ENCODE measurements around the gene PLEK2. TPM values are rescaled to one million over a fixed set of nuclear protein-coding genes. Genes with fewer than 3 reads are reported as not detected.

PLEK2 gene
- total and polyA plus RNA-seq, 2 experiments from 2014 or later = 1.0 to 2.2 TPM

DNA sequence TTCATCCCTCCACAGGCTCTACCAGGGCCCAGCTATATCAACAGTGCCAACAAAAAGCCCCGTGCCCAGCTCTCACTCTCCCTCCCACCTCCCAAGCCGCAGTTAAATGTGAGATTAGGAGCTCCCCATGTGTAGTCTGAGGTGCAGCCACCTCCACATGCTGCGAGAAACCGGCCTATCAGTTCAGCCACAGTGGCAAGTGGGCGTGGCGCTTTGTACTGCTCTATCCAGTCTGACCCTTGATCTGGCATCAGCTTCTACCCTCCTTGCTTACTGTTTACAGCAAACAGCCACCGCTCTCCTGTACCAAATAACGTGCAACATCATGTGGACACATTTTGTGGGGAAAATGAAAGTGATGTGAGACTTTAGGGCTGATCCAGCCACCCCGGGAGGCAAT, 1.7 kb downstream of the PLEK2 start:
- Histone ChIP-seq H3K9me2 (ENCODE audit: insufficient read depth) (no peaks in the 10 kb centered on the region), H3K27ac (ENCODE audit: low read depth) (no peak overlapping the region), H3K4me1 (ENCODE audit: insufficient read depth) (peaks cover 6% of the 10 kb centered on the region; the same call in 1 of the 2 replicates), H4K20me1 (replicated peaks; ENCODE audit: insufficient read depth) (no peaks in the 10 kb centered on the region), H3F3A (replicated peaks; ENCODE audit: low read depth) (no peaks in the 10 kb centered on the region), H3K4me3 (no peak overlapping the region), H3K4me2 (no peak overlapping the region), H3K79me2 (replicated peaks; ENCODE audit: insufficient read depth) (no peaks in the 10 kb centered on the region), H2AFZ (0 out of 2 replicates have a peak overlapping the region, but pooled peaks have one; percentile 47), H3K36me3 (ENCODE audit: insufficient read depth) (no peaks in the 10 kb centered on the region), H3K27me3 (ENCODE audit: insufficient read depth) (peaks cover 37% of the 10 kb centered on the region)
- Mint-ChIP-seq H3K9me3 (no peaks in the 10 kb centered on the region), H3K4me3 (no peak overlapping the region), H3K27me3 (ENCODE audit: insufficient read depth, low read depth, poor library complexity) (peaks cover 29% of the 10 kb centered on the region), H3K4me1 (peaks cover 16% of the 10 kb centered on the region), H3K36me3 (ENCODE audit: low read depth) (no peaks in the 10 kb centered on the region), H3K27ac (no peak overlapping the region)
- ATAC-seq (peak; percentile 18), DNase-seq (ENCODE audit: low spot score) (no peak)
- TF ChIP-seq STAT1 (IDR thresholded peaks at IDR 0.05; ENCODE audit: unreplicated experiment) (no peak), EZH2 (IDR thresholded peaks at IDR 0.05; ENCODE audit: low read depth, unreplicated experiment) (no peak), ZNF331 (CRISPR knock-in tag; IDR thresholded peaks at IDR 0.05; ENCODE audit: low read depth) (no peak), ZNF114 (CRISPR knock-in tag; IDR thresholded peaks at IDR 0.05) (no peak), POLR2AphosphoS5 (IDR thresholded peaks at IDR 0.05; ENCODE audit: low read depth) (no peak), EZH2phosphoT487 (IDR thresholded peaks at IDR 0.05; ENCODE audit: unreplicated experiment) (no peak)
- TF ChIP-seq, protein P1, sequence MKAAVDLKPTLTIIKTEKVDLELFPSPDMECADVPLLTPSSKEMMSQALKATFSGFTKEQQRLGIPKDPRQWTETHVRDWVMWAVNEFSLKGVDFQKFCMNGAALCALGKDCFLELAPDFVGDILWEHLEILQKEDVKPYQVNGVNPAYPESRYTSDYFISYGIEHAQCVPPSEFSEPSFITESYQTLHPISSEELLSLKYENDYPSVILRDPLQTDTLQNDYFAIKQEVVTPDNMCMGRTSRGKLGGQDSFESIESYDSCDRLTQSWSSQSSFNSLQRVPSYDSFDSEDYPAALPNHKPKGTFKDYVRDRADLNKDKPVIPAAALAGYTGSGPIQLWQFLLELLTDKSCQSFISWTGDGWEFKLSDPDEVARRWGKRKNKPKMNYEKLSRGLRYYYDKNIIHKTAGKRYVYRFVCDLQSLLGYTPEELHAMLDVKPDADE (IDR thresholded peaks at IDR 0.05) = no peak

GRCh38 chr14:67409461-67409860, 2.5 kb downstream of the PLEK2 start:
- Histone ChIP-seq H3K4me2 (no peak overlapping the region), H3K4me1 (ENCODE audit: insufficient read depth) (peaks cover 6% of the 10 kb centered on the region; the same call in 1 of the 2 replicates), H4K20me1 (replicated peaks; ENCODE audit: insufficient read depth) (no peaks in the 10 kb centered on the region), H3K27ac (ENCODE audit: low read depth) (no peak overlapping the region), H3K27me3 (ENCODE audit: insufficient read depth) (peaks cover 37% of the 10 kb centered on the region), H3F3A (replicated peaks; ENCODE audit: low read depth) (no peaks in the 10 kb centered on the region), H3K4me3 (no peak overlapping the region), H3K36me3 (ENCODE audit: insufficient read depth) (no peaks in the 10 kb centered on the region), H3K79me2 (replicated peaks; ENCODE audit: insufficient read depth) (no peaks in the 10 kb centered on the region), H3K9me2 (ENCODE audit: insufficient read depth) (no peaks in the 10 kb centered on the region), H2AFZ (no peak overlapping the region)
- Mint-ChIP-seq H3K4me3 (no peak overlapping the region; the same call in 2 of the 3 replicates), H3K4me1 (peaks cover 16% of the 10 kb centered on the region), H3K27me3 (ENCODE audit: insufficient read depth, low read depth, poor library complexity) (peaks cover 29% of the 10 kb centered on the region), H3K9me3 (no peaks in the 10 kb centered on the region), H3K36me3 (ENCODE audit: low read depth) (no peaks in the 10 kb centered on the region), H3K27ac (no peak overlapping the region)
- ATAC-seq (no peak), DNase-seq (ENCODE audit: low spot score) (no peak)
- TF ChIP-seq ZNF331 (CRISPR knock-in tag; IDR thresholded peaks at IDR 0.05; ENCODE audit: low read depth) = no peak
- TF ChIP-seq, protein P1 (IDR thresholded peaks at IDR 0.05) = no peak
- TF ChIP-seq ZNF114 (CRISPR knock-in tag; IDR thresholded peaks at IDR 0.05) = no peak
- TF ChIP-seq, protein P2, sequence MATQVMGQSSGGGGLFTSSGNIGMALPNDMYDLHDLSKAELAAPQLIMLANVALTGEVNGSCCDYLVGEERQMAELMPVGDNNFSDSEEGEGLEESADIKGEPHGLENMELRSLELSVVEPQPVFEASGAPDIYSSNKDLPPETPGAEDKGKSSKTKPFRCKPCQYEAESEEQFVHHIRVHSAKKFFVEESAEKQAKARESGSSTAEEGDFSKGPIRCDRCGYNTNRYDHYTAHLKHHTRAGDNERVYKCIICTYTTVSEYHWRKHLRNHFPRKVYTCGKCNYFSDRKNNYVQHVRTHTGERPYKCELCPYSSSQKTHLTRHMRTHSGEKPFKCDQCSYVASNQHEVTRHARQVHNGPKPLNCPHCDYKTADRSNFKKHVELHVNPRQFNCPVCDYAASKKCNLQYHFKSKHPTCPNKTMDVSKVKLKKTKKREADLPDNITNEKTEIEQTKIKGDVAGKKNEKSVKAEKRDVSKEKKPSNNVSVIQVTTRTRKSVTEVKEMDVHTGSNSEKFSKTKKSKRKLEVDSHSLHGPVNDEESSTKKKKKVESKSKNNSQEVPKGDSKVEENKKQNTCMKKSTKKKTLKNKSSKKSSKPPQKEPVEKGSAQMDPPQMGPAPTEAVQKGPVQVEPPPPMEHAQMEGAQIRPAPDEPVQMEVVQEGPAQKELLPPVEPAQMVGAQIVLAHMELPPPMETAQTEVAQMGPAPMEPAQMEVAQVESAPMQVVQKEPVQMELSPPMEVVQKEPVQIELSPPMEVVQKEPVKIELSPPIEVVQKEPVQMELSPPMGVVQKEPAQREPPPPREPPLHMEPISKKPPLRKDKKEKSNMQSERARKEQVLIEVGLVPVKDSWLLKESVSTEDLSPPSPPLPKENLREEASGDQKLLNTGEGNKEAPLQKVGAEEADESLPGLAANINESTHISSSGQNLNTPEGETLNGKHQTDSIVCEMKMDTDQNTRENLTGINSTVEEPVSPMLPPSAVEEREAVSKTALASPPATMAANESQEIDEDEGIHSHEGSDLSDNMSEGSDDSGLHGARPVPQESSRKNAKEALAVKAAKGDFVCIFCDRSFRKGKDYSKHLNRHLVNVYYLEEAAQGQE (IDR thresholded peaks at IDR 0.05; ENCODE audit: unreplicated experiment) = no peak
- no peak for TF ChIP-seq JUNB (IDR thresholded peaks at IDR 0.05; ENCODE audit: unreplicated experiment)
- no peak for TF ChIP-seq ZNF462 (CRISPR knock-in tag; IDR thresholded peaks at IDR 0.05)
- TF ChIP-seq EZH2phosphoT487 (IDR thresholded peaks at IDR 0.05; ENCODE audit: unreplicated experiment) = no peak
